HCEC 1CT (cell line): ENCODE results near the gene NRARP.

ENCODE experiments used
- DNase-seq: peaks from one replicate; pipeline ENCODE4 v3.0.0-alpha.2; 2017

The NRARP gene

GRCh38 chr9:137310189-137311052, 8.3 kb upstream of the NRARP start:
- no peak for DNase-seq

- no peak for DNase-seq
These were observed 7.5 kb upstream of the NRARP start for GRCh38 chr9:137309368-137310188.

GRCh38 chr9:137308057-137308619, 6.1 kb upstream of the NRARP start:
- DNase-seq = no peak

GRCh38 chr9:137307255-137308056, 5.4 kb upstream of the NRARP start:
- no peak for DNase-seq

- DNase-seq = no peak
These were observed 4.8 kb upstream of the NRARP start for GRCh38 chr9:137306850-137307254.

- no peak for DNase-seq
These were observed 4.2 kb upstream of the NRARP start for GRCh38 chr9:137306066-137306849.

- no peak for DNase-seq
These were observed 3.7 kb upstream of the NRARP start for GRCh38 chr9:137305798-137306065.

GRCh38 chr9:137305060-137305797, 3.2 kb upstream of the NRARP start:
- no peak for DNase-seq

GRCh38 chr9:137304383-137305059, 2.5 kb upstream of the NRARP start:
- DNase-seq = no peak

GRCh38 chr9:137303893-137304382, 1.9 kb upstream of the NRARP start:
- DNase-seq = no peak

- no peak for DNase-seq
These were observed 1.3 kb upstream of the NRARP start for GRCh38 chr9:137303151-137303892.

GRCh38 chr9:137302449-137303150, 529 bp upstream of the NRARP start:
- no peak for DNase-seq

GRCh38 chr9:137301081-137301947, 757 bp downstream of the NRARP start:
- DNase-seq = no peak

- DNase-seq = peak; percentile 21
These were observed 1.4 kb downstream of the NRARP start for GRCh38 chr9:137300567-137301080.

GRCh38 chr9:137299938-137300337, 2.1 kb downstream of the NRARP start:
- no peak for DNase-seq

- DNase-seq = no peak
These were observed 2.9 kb downstream of the NRARP start for GRCh38 chr9:137299203-137299565.

GRCh38 chr9:137298401-137299202, 3.5 kb downstream of the NRARP start:
- no peak for DNase-seq
